HCT116 (cell line): ENCODE results near the gene NFIA.

Experiments
- CEBPB ChIP-seq: IDR thresholded peaks from 2 replicates; pipeline ENCODE4 v1.6.1; 2012; ENCODE audit warnings: low read depth
- CTCF ChIP-seq, 3 experiments: fragments of 200-600 bp in 1 of 3; sonication (generic) in 1 of 3; IDR thresholded peaks in 2 of 3; conservative IDR thresholded peaks in 1 of 3; 2 replicates each; pipeline ENCODE4 v1.5.1; 2012 to 2017; ENCODE audit warnings: low read depth in 2 of 3, low read length in 2 of 3, antibody characterized with exemption in 1 of 3, borderline replicate concordance in 1 of 3, control low read depth in 1 of 3, mild to moderate bottlenecking in 1 of 3, mixed read lengths in 1 of 3, mixed run types in 1 of 3, moderate library complexity in 1 of 3; ENCODE audit not compliant: insufficient read depth in 1 of 3
- EGR1 ChIP-seq: IDR thresholded peaks from 2 replicates; pipeline ENCODE4 v1.6.1; 2012; ENCODE audit warnings: low read depth
- ELF1 ChIP-seq: IDR thresholded peaks from 2 replicates; pipeline ENCODE4 v1.6.1; 2012; ENCODE audit warnings: low read depth, borderline replicate concordance
- EZH2 ChIP-seq: fragments of 200-600 bp; sonication (generic); IDR thresholded peaks from 2 replicates; pipeline ENCODE4 v1.6.1; 2017; ENCODE audit warnings: antibody characterized with exemption, mixed run types
- EZH2phosphoT487 ChIP-seq: fragments of 200-600 bp; IDR thresholded peaks from 2 replicates; pipeline ENCODE4 v1.6.1; 2018; ENCODE audit warnings: antibody characterized with exemption, borderline replicate concordance
- JUND ChIP-seq: IDR thresholded peaks from 2 replicates; pipeline ENCODE4 v1.6.1; 2012
- MAX ChIP-seq: IDR thresholded peaks from 2 replicates; pipeline ENCODE4 v1.6.1; 2012
- POLR2A ChIP-seq: IDR thresholded peaks from 2 replicates; pipeline ENCODE4 v1.7.0; 2011; ENCODE audit warnings: borderline replicate concordance; ENCODE audit not compliant: insufficient read depth, insufficient read length; ENCODE audit errors: extremely low read depth
- POLR2AphosphoS5 ChIP-seq: IDR thresholded peaks from 2 replicates; pipeline ENCODE4 v1.6.1; 2011; ENCODE audit warnings: mild to moderate bottlenecking, low read depth, low read length, moderate library complexity
- RAD21 ChIP-seq: IDR thresholded peaks from 2 replicates; pipeline ENCODE4 v1.6.1; 2012; ENCODE audit warnings: low read depth, mild to moderate bottlenecking
- REST ChIP-seq: IDR thresholded peaks from 2 replicates; pipeline ENCODE4 v1.6.1; 2012; ENCODE audit warnings: low read depth
- SP1 ChIP-seq: IDR thresholded peaks from 2 replicates; pipeline ENCODE4 v1.6.1; 2012; ENCODE audit warnings: low read depth
- TCF7L2 ChIP-seq: IDR thresholded peaks from 2 replicates; pipeline ENCODE4 v1.7.0; 2011; ENCODE audit warnings: borderline replicate concordance, inconsistent platforms; ENCODE audit not compliant: insufficient read depth, insufficient read length; ENCODE audit errors: extremely low read depth

GRCh38 chr1:61403679-61404596 lies 321.6 kb downstream of the NFIA start:
- no peak for TF ChIP-seq POLR2AphosphoS5
- TF ChIP-seq CTCF (IDR thresholded peaks at IDR 0.05 in 2 of 3, conservative IDR thresholded peaks at IDR 0.05 in 1 of 3; ENCODE audit: borderline replicate concordance in 1 of 3, insufficient read depth in 1 of 3, low read depth in 2 of 3, low read length in 2 of 3) = no peak
- TF ChIP-seq CEBPB = no peak
- TF ChIP-seq EGR1 = no peak
- TF ChIP-seq EZH2 = no peak
- no peak for TF ChIP-seq JUND
- no peak for TF ChIP-seq EZH2phosphoT487
- TF ChIP-seq SP1 = no peak
- TF ChIP-seq MAX = no peak
- TF ChIP-seq POLR2A = no peak
- TF ChIP-seq RAD21 = no peak
- no peak for TF ChIP-seq REST
- no peak for TF ChIP-seq TCF7L2
- TF ChIP-seq ELF1 = no peak
